Caco-2 (cell line): ENCODE measurements around the gene IL11RA. TPM values are rescaled to one million over a fixed set of nuclear protein-coding genes. Genes with fewer than 3 reads are reported as not detected.

Experiments used
- BruUV-seq: library from RNA; stranded (reverse); fragments of 400-500 nt; replicated peaks from 2 replicates; lab custom pipeline; 2021; lab: Mats Ljungman, UMichigan
- CTCF ChIA-PET: fragments of 300-600 bp; sonication (Branson Sonifier 250); formaldehyde crosslinking; loops from one replicate; lab custom pipeline; 2022; ENCODE audit warnings: antibody characterized with exemption; lab: Charles Lee
- POLR2A ChIA-PET: fragments of 300-600 bp; sonication (Branson Sonifier 250); formaldehyde crosslinking; loops from one replicate; lab custom pipeline; 2022; ENCODE audit warnings: antibody characterized with exemption; lab: Charles Lee
- DNase-seq, 2 experiments: peaks; one replicate each; pipeline versions ENCODE4 v3.0.0 to v3.0.0-alpha.2; 2020 to 2022
- H3K27me3 ChIP-seq: replicated peaks from 2 replicates; pipeline ENCODE4 v1.6.0; 2011; ENCODE audit warnings: low read length; ENCODE audit not compliant: control insufficient read depth, insufficient read depth
- H3K36me3 ChIP-seq: 2 replicates; pipeline ENCODE4 v1.5.1; 2011; ENCODE audit warnings: low read length; ENCODE audit not compliant: control insufficient read depth, insufficient read depth
- H3K4me1 ChIP-seq: fragments of 250-450 bp; sonication (Bioruptor Pico); 2 replicates; pipeline ENCODE4 v1.5.1; 2020; ENCODE audit warnings: mild to moderate bottlenecking
- H3K4me3 ChIP-seq: 2 replicates; pipeline ENCODE4 v1.5.1; 2011; ENCODE audit warnings: low read depth, mild to moderate bottlenecking, control low read depth, low read length
- H3K9me3 ChIP-seq: fragments of 250-450 bp; sonication (Bioruptor Pico); 2 replicates; pipeline ENCODE4 v1.5.1; 2020; ENCODE audit warnings: mild to moderate bottlenecking, moderate library complexity
- H3K27ac Mint-ChIP-seq: one replicate; pipeline ENCODE4 v1.8.0; 2022; ENCODE audit warnings: mixed read lengths; ENCODE audit not compliant: unreplicated experiment
- H3K27me3 Mint-ChIP-seq: one replicate; pipeline ENCODE4 v1.8.0; 2022; ENCODE audit warnings: mixed read lengths; ENCODE audit not compliant: insufficient read depth, unreplicated experiment
- H3K36me3 Mint-ChIP-seq: one replicate; pipeline ENCODE4 v1.8.0; 2022; ENCODE audit warnings: mild to moderate bottlenecking, mixed read lengths; ENCODE audit not compliant: insufficient read depth, unreplicated experiment
- H3K4me1 Mint-ChIP-seq: one replicate; pipeline ENCODE4 v1.8.0; 2022; ENCODE audit warnings: low read depth, mixed read lengths; ENCODE audit not compliant: unreplicated experiment
- H3K4me3 Mint-ChIP-seq: one replicate; pipeline ENCODE4 v1.8.0; 2022; ENCODE audit warnings: mild to moderate bottlenecking, moderate library complexity, mixed read lengths; ENCODE audit not compliant: unreplicated experiment
- H3K9me3 Mint-ChIP-seq: one replicate; pipeline ENCODE4 v1.8.0; 2022; ENCODE audit warnings: mixed read lengths; ENCODE audit not compliant: unreplicated experiment
- CTCF ChIP-seq, 2 experiments: fragments of 200-600 bp in 1 of 2; IDR thresholded peaks; 1 replicate in 1 of 2; 2 replicates in 1 of 2; pipeline versions ENCODE4 v1.5.1 to v1.8.0; 2011 to 2022; ENCODE audit warnings: antibody characterized with exemption in 1 of 2, control low read depth in 1 of 2, inconsistent platforms in 1 of 2, low read depth in 1 of 2, low read length in 1 of 2, mild to moderate bottlenecking in 1 of 2, moderate library complexity in 1 of 2; ENCODE audit not compliant: insufficient read depth in 1 of 2, severe bottlenecking in 1 of 2, unreplicated experiment in 1 of 2
- intact Hi-C: fragments of 100-400 bp; cut with micrococcal nuclease; formaldehyde crosslinking; loops from one replicate; pipeline ENCODE4 v1.10.0; 2022; ENCODE audit not compliant: unreplicated experiment
- total RNA-seq: library from RNA; stranded (reverse); gene quantifications from 2 replicates; pipeline ENCODE4 v1.2.3, GENCODE V29; 2022

The IL11RA gene
- total RNA-seq, 1 experiment from 2014 or later: 5.6 TPM

- Mint-ChIP-seq H3K27me3 (peaks cover 4% of the 10 kb centered on the region), H3K4me3 (no peak overlapping the region), H3K27ac (no peak overlapping the region), H3K9me3 (no peaks in the 10 kb centered on the region), H3K36me3 (peaks cover 9% of the 10 kb centered on the region), H3K4me1 (peaks cover 17% of the 10 kb centered on the region)
- intact Hi-C loops: no loop called here
- Histone ChIP-seq H3K9me3 (no peaks in the 10 kb centered on the region), H3K36me3 (no peaks in the 10 kb centered on the region), H3K4me1 (peaks cover 13% of the 10 kb centered on the region; the same call in 1 of the 2 replicates), H3K27me3 (no peaks in the 10 kb centered on the region; the same call in 1 of the 2 replicates), H3K4me3 (no peak overlapping the region)
- ChIA-PET CTCF (interaction anchor here (1.4 kb wide), 1 partner anchor 10 kb away, joined by 4 read pairs; no protein-coding TSS in a partner anchor), POLR2A (no interaction called here)
- no peak for TF ChIP-seq CTCF (IDR thresholded peaks at IDR 0.05; ENCODE audit: insufficient read depth in 1 of 2, low read depth in 1 of 2, low read length in 1 of 2, severe bottlenecking in 1 of 2, unreplicated experiment in 1 of 2)
- no peak for DNase-seq
- no TSS peak for BruUV-seq
Measured at GRCh38 chr9:34623374-34624235, 28.4 kb upstream of the IL11RA start.

GRCh38 chr9:34624475-34625185 lies 27.4 kb upstream of the IL11RA start:
- no peak for DNase-seq
- Histone ChIP-seq H3K36me3 (no peaks in the 10 kb centered on the region), H3K4me1 (peaks cover 10% of the 10 kb centered on the region; the same call in 1 of the 2 replicates), H3K9me3 (no peaks in the 10 kb centered on the region), H3K4me3 (no peak overlapping the region), H3K27me3 (no peaks in the 10 kb centered on the region; the same call in 1 of the 2 replicates)
- Mint-ChIP-seq H3K9me3 (no peaks in the 10 kb centered on the region), H3K27me3 (peaks cover 4% of the 10 kb centered on the region), H3K4me1 (peaks cover 10% of the 10 kb centered on the region), H3K27ac (no peak overlapping the region), H3K36me3 (peaks cover 10% of the 10 kb centered on the region), H3K4me3 (no peak overlapping the region)
- no TSS peak for BruUV-seq
- ChIA-PET CTCF (no interaction called here), POLR2A (no interaction called here)
- intact Hi-C loops: no loop called here
- no peak for TF ChIP-seq CTCF (IDR thresholded peaks at IDR 0.05; ENCODE audit: insufficient read depth in 1 of 2, low read depth in 1 of 2, low read length in 1 of 2, severe bottlenecking in 1 of 2, unreplicated experiment in 1 of 2)

GRCh38 chr9:34625186-34625486 lies 26.8 kb upstream of the IL11RA start:
- no peak for TF ChIP-seq CTCF (IDR thresholded peaks at IDR 0.05; ENCODE audit: insufficient read depth in 1 of 2, low read depth in 1 of 2, low read length in 1 of 2, severe bottlenecking in 1 of 2, unreplicated experiment in 1 of 2)
- Histone ChIP-seq H3K27me3 (no peaks in the 10 kb centered on the region; the same call in 1 of the 2 replicates), H3K4me3 (no peak overlapping the region), H3K9me3 (no peaks in the 10 kb centered on the region), H3K36me3 (no peaks in the 10 kb centered on the region), H3K4me1 (peaks cover 12% of the 10 kb centered on the region)
- H3K36me3 Mint-ChIP-seq: peaks cover 10% of the 10 kb centered on the region
- ChIA-PET POLR2A (no interaction called here), CTCF (no interaction called here)
- H3K27ac Mint-ChIP-seq: no peak overlapping the region
- no peak for DNase-seq
- no peaks in the 10 kb centered on the region for H3K9me3 Mint-ChIP-seq
- intact Hi-C loops: no loop called here
- no TSS peak for BruUV-seq
- H3K4me1 Mint-ChIP-seq: peaks cover 11% of the 10 kb centered on the region
- no peak overlapping the region for H3K4me3 Mint-ChIP-seq
- peaks cover 4% of the 10 kb centered on the region for H3K27me3 Mint-ChIP-seq
